Measurements from ENCODE around the gene SPATA6. TPM values are rescaled to one million over a fixed set of nuclear protein-coding genes. Genes with fewer than 3 reads are reported as not detected.
A peak's percentile ranks its signal among the peaks of the same experiment; 100 is the strongest.

SPATA6 gene
- total RNA-seq, 1 donor: 10.5 TPM

GRCh38 chr1:48356901-48357300 lies 115.1 kb downstream of the SPATA6 start:
- TF ChIP-seq CTCF (IDR thresholded peaks at IDR 0.05; ENCODE audit: insufficient read depth, low read length): no peak
- peak; percentile 4 for DNase-seq (ENCODE audit: low read depth)
- no peak overlapping the region for H3K4me3 ChIP-seq (ENCODE audit: low read depth, low read length)

DNA sequence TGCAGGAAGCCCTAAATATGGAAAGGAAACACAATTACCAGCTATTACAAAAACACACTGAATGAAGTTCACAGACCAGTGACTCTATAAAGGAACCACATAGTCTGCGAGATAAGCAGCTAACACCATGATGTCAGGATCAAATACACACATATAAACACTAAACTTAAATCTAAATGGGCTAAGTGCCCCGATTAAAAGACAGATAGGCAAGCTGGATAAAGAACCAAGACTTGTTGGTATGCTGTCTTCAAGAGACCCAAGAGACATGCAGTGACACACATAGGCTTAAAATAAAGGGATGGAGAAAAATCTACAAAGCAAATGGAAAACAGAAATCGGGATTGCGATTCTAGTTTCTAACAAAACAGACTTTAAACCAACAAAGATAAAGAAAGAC lies 127.6 kb downstream of the SPATA6 start:
- no peak for TF ChIP-seq CTCF (IDR thresholded peaks at IDR 0.05; ENCODE audit: insufficient read depth, low read length)
- H3K4me3 ChIP-seq (ENCODE audit: low read depth, low read length): no peak overlapping the region
- DNase-seq (ENCODE audit: low read depth): no peak

DNA sequence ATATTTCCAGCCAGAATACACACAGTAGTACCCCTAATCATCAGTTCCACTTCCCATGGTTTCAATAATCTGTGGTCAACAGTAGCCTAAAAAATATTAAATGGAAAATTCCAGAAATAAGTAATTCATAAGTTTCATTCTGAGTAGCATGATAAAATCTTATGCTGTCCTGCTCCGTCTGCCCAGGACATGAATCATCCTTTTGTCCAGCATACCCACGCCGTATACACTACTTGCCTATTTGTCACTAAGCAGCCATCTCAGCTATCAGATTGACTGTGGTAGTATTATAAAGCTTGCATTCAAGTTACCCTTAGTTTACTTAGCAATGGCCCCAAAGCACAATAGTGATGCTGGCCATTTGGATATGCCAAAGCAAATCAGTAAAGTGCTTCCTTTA lies 130.8 kb downstream of the SPATA6 start:
- TF ChIP-seq CTCF (IDR thresholded peaks at IDR 0.05; ENCODE audit: insufficient read depth, low read length): no peak
- no peak overlapping the region for H3K4me3 ChIP-seq (ENCODE audit: low read depth, low read length)
- peak; percentile 3 for DNase-seq (ENCODE audit: low read depth)

- no peak for DNase-seq (ENCODE audit: low read depth)
- H3K4me3 ChIP-seq (ENCODE audit: low read depth, low read length): no peak overlapping the region
- no peak for TF ChIP-seq CTCF (IDR thresholded peaks at IDR 0.05; ENCODE audit: insufficient read depth, low read length)
These were observed 133.7 kb downstream of the SPATA6 start for GRCh38 chr1:48338257-48338656.

GRCh38 chr1:48333316-48333715 lies 138.7 kb downstream of the SPATA6 start:
- DNase-seq (ENCODE audit: low read depth): no peak
- no peak overlapping the region for H3K4me3 ChIP-seq (ENCODE audit: low read depth, low read length)
- TF ChIP-seq CTCF (IDR thresholded peaks at IDR 0.05; ENCODE audit: insufficient read depth, low read length): no peak

- H3K4me3 ChIP-seq (ENCODE audit: low read depth, low read length): no peak overlapping the region
- no peak for DNase-seq (ENCODE audit: low read depth)
- no peak for TF ChIP-seq CTCF (IDR thresholded peaks at IDR 0.05; ENCODE audit: insufficient read depth, low read length)
These were observed 139.9 kb downstream of the SPATA6 start for GRCh38 chr1:48332115-48332514.

- TF ChIP-seq CTCF (IDR thresholded peaks at IDR 0.05; ENCODE audit: insufficient read depth, low read length): no peak
- DNase-seq (ENCODE audit: low read depth): no peak
- no peak overlapping the region for H3K4me3 ChIP-seq (ENCODE audit: low read depth, low read length)
These were observed 142.1 kb downstream of the SPATA6 start for GRCh38 chr1:48329905-48330304.
